ENCODE measurements around the gene JPH4.

DNA sequence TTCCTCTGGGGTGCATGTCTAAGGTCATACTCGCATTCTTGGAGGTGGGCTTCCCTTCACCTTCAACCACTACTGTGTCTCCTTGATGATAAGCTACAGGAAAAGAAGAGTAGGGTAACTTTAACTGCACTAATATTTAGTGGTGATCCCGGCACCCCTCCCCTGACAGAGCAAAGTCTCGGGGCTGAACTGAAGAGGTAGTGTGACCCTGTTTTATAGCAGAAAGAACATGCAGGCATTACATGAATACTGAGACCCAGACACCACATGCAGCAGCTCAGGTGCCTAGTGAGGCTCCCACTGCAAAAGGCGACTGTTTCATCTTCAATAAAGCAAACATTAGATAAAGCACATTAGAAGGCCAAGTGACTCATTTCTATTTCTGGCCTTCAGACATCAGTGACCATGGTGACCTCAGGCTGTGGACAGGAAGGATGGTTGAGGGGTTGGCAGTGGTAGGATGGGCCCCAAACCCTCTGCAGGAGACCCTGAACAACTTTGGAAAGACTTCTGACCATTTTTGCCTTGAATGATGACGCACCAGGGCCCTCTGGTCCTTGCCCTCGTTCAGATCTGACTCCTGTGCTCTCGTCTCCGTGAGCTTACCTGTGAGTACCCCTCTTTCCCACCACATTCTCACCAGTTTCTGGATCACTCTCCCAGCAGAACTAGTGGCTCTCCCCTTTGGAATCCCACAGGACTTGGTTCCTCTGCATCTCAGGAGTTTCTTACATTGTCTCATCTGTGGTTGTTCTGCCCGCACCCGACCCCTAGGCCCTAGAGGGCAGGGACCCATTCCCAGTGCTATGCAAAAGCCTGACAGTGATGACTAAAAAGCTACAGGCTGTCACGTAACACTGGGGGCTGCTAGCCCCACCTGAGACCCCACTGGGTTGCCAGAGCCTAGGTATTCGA lies 23.8 kb upstream of the JPH4 start:
- TF ChIP-seq EZH2 (IDR thresholded peaks at IDR 0.05; ENCODE audit: insufficient read depth, poor library complexity, severe bottlenecking) (no peak), EZH2phosphoT487 (IDR thresholded peaks at IDR 0.05; ENCODE audit: insufficient read depth, low read depth) (no peak)
